ENCODE data around the gene PIGQ. TPM values are rescaled to one million over a fixed set of nuclear protein-coding genes. Genes with fewer than 3 reads are reported as not detected.

PIGQ gene
- total RNA-seq, 1 experiment from 2014 or later, result 83.5 TPM

- intact Hi-C loops (cut with micrococcal nuclease; ENCODE audit: unreplicated experiment) (no loop called here), in situ Hi-C loops (cut with HindIII; ENCODE audit: low pct_unique_long_range_greater_than_20kb, low sequenced_read_pairs) (no loop called here)
- POLR2A ChIA-PET, result no interaction called here
- Histone ChIP-seq H3K4me3 (ENCODE audit: low read depth in 2 of 2, low read length in 2 of 2) (no peak overlapping the region), H3K36me3 (ENCODE audit: control insufficient read depth, insufficient read depth, low read length) (no peaks in the 10 kb centered on the region), H3K4me1 (ENCODE audit: control insufficient read depth, insufficient read depth, low read length) (peaks cover 2% of the 10 kb centered on the region; the same call in 1 of the 2 replicates), H3K27ac (ENCODE audit: low read length) (no peak overlapping the region), H3K9me3 (ENCODE audit: control insufficient read depth, insufficient read depth, low read depth, low read length) (no peaks in the 10 kb centered on the region), H3K27me3 (ENCODE audit: control insufficient read depth, insufficient read depth, low read length) (no peaks in the 10 kb centered on the region)
- TF ChIP-seq, protein P1, sequence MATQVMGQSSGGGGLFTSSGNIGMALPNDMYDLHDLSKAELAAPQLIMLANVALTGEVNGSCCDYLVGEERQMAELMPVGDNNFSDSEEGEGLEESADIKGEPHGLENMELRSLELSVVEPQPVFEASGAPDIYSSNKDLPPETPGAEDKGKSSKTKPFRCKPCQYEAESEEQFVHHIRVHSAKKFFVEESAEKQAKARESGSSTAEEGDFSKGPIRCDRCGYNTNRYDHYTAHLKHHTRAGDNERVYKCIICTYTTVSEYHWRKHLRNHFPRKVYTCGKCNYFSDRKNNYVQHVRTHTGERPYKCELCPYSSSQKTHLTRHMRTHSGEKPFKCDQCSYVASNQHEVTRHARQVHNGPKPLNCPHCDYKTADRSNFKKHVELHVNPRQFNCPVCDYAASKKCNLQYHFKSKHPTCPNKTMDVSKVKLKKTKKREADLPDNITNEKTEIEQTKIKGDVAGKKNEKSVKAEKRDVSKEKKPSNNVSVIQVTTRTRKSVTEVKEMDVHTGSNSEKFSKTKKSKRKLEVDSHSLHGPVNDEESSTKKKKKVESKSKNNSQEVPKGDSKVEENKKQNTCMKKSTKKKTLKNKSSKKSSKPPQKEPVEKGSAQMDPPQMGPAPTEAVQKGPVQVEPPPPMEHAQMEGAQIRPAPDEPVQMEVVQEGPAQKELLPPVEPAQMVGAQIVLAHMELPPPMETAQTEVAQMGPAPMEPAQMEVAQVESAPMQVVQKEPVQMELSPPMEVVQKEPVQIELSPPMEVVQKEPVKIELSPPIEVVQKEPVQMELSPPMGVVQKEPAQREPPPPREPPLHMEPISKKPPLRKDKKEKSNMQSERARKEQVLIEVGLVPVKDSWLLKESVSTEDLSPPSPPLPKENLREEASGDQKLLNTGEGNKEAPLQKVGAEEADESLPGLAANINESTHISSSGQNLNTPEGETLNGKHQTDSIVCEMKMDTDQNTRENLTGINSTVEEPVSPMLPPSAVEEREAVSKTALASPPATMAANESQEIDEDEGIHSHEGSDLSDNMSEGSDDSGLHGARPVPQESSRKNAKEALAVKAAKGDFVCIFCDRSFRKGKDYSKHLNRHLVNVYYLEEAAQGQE (IDR thresholded peaks at IDR 0.05; ENCODE audit: insufficient read depth in 1 of 2, low read depth in 2 of 2, low read length in 1 of 2), result no peak
- no peak for TF ChIP-seq SIN3A (IDR thresholded peaks at IDR 0.05; ENCODE audit: borderline replicate concordance, insufficient read depth, low read depth, low read length)
- TF ChIP-seq, protein P2, sequence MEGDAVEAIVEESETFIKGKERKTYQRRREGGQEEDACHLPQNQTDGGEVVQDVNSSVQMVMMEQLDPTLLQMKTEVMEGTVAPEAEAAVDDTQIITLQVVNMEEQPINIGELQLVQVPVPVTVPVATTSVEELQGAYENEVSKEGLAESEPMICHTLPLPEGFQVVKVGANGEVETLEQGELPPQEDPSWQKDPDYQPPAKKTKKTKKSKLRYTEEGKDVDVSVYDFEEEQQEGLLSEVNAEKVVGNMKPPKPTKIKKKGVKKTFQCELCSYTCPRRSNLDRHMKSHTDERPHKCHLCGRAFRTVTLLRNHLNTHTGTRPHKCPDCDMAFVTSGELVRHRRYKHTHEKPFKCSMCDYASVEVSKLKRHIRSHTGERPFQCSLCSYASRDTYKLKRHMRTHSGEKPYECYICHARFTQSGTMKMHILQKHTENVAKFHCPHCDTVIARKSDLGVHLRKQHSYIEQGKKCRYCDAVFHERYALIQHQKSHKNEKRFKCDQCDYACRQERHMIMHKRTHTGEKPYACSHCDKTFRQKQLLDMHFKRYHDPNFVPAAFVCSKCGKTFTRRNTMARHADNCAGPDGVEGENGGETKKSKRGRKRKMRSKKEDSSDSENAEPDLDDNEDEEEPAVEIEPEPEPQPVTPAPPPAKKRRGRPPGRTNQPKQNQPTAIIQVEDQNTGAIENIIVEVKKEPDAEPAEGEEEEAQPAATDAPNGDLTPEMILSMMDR (IDR thresholded peaks at IDR 0.05), result no peak
- TF ChIP-seq POLR2AphosphoS5 (IDR thresholded peaks at IDR 0.05; ENCODE audit: low read depth, low read length), result no peak
- TF ChIP-seq TCF7L2 (IDR thresholded peaks at IDR 0.05; ENCODE audit: low read depth, low read length), result no peak
- no peak for DNase-seq (ENCODE audit: low read depth, low spot score)
- CTCF ChIA-PET, result interaction anchor here (0.7 kb wide), 1 partner anchor 473 kb away, joined by 7 read pairs; no protein-coding TSS in a partner anchor
- no peak for ATAC-seq
- no TSS peak for BruUV-seq (replicated peaks)
Measured at GRCh38 chr16:598823-599739, 29.3 kb downstream of the PIGQ start.

GRCh38 chr16:600781-601180 lies 31.0 kb downstream of the PIGQ start:
- ATAC-seq, result peak; percentile 86
- in situ Hi-C loops (cut with HindIII; ENCODE audit: low pct_unique_long_range_greater_than_20kb, low sequenced_read_pairs), result no loop called here

More at GRCh38 chr16:600781-601180, 31.0 kb downstream of the PIGQ start:
- Histone ChIP-seq H3K27ac (ENCODE audit: low read length) (no peak overlapping the region), H3K36me3 (ENCODE audit: control insufficient read depth, insufficient read depth, low read length) (no peaks in the 10 kb centered on the region), H3K27me3 (ENCODE audit: control insufficient read depth, insufficient read depth, low read length) (no peaks in the 10 kb centered on the region), H3K9me3 (ENCODE audit: control insufficient read depth, insufficient read depth, low read depth, low read length) (no peaks in the 10 kb centered on the region), H3K4me1 (ENCODE audit: control insufficient read depth, insufficient read depth, low read length) (no peaks in the 10 kb centered on the region), H3K4me3 (ENCODE audit: low read depth in 2 of 2, low read length in 2 of 2) (no peak overlapping the region)
- no TSS peak for BruUV-seq (replicated peaks)
- TF ChIP-seq TCF7L2 (IDR thresholded peaks at IDR 0.05; ENCODE audit: low read depth, low read length), result no peak
- no peak for TF ChIP-seq POLR2AphosphoS5 (IDR thresholded peaks at IDR 0.05; ENCODE audit: low read depth, low read length)
- TF ChIP-seq, protein P1 (IDR thresholded peaks at IDR 0.05; ENCODE audit: insufficient read depth in 1 of 2, low read depth in 2 of 2, low read length in 1 of 2), result no peak
- TF ChIP-seq SIN3A (IDR thresholded peaks at IDR 0.05; ENCODE audit: borderline replicate concordance, insufficient read depth, low read depth, low read length), result no peak
- TF ChIP-seq, protein P2 (IDR thresholded peaks at IDR 0.05), result no peak; the same call in 1 of the 2 replicates
- CTCF ChIA-PET, result interaction anchor here (0.8 kb wide), 1 partner anchor 36 kb away, joined by 4 read pairs; the partner anchor contains the start of gene METTL26
- DNase-seq (ENCODE audit: low read depth, low spot score), result no peak
- POLR2A ChIA-PET, result no interaction called here
- intact Hi-C loops (cut with micrococcal nuclease; ENCODE audit: unreplicated experiment), result no loop called here
